Thyroid gland (tissue), 4 donors: Measurements from ENCODE around the gene CD37. TPM values are rescaled to one million over a fixed set of nuclear protein-coding genes. Genes with fewer than 3 reads are reported as not detected.

Experiments
- DNase-seq, 2 donors: peaks; one replicate each; pipeline ENCODE4 v3.0.0-alpha.2; 2019
- H3K27ac ChIP-seq, 3 donors: fragments of 200-600 bp; sonication (generic); 1 replicate in 2 of 3; 2 replicates in 1 of 3; pipeline ENCODE4 v1.5.1; 2016 to 2019; ENCODE audit warnings: mild to moderate bottlenecking in 1 of 3, moderate library complexity in 1 of 3
- H3K27me3 ChIP-seq: fragments of 200-600 bp; sonication (generic); one replicate; pipeline ENCODE4 v1.5.1; 2019
- H3K36me3 ChIP-seq, 2 donors: fragments of 200-600 bp; sonication (generic); one replicate each; pipeline ENCODE4 v1.5.1; 2016 to 2019
- H3K4me1 ChIP-seq, 2 donors: fragments of 200-600 bp; sonication (generic); one replicate each; pipeline ENCODE4 v1.5.1; 2017 to 2019
- H3K4me3 ChIP-seq, 3 donors: fragments of 200-600 bp; sonication (generic); replicated peaks in 1 of 3; 1 replicate in 2 of 3; 2 replicates in 1 of 3; pipeline ENCODE4 v1.5.1; 2016; ENCODE audit warnings: mild to moderate bottlenecking in 1 of 3
- H3K9me3 ChIP-seq: fragments of 200-600 bp; sonication (generic); one replicate; pipeline ENCODE4 v1.5.1; 2017
- POLR2A ChIP-seq, 2 donors: fragments of 450-650 bp; IDR thresholded peaks; one replicate each; pipeline ENCODE4 v1.6.1; 2017; ENCODE audit warnings: antibody characterized with exemption in 2 of 2, mild to moderate bottlenecking in 2 of 2, moderate library complexity in 1 of 2
- WGBS, 2 donors: methylation state at CpG; one replicate each; pipeline ENCODE4 v1.1.5; 2017; 5-methylcytosine and 5-hydroxymethylcytosine counted together
- intact Hi-C: fragments of 100-400 bp; cut with DNase I; formaldehyde crosslinking; loops from one replicate; pipeline ENCODE4 v1.15.1; 2023
- total RNA-seq, 4 donors: library from RNA; depleted of rRNA; stranded (reverse); fragments of >200 nt; gene quantifications; one replicate each; pipeline ENCODE4 v1.2.3, GENCODE V29; 2016
- TF ChIP-seq, protein P1 (sequence below), 6 experiments: fragments of 200-600 bp in 3 of 6; fragments of 450-650 bp in 3 of 6; sonication (generic) in 3 of 6; IDR thresholded peaks; one replicate each; pipeline ENCODE4 v1.5.1; 2016 to 2019; ENCODE audit warnings: antibody characterized with exemption in 6 of 6, mild to moderate bottlenecking in 2 of 6, inconsistent platforms in 1 of 6, moderate library complexity in 1 of 6

CD37 gene
- total RNA-seq, 4 donors from 2014 or later = 2.1 to 9.7 (median 5.4) TPM

DNA sequence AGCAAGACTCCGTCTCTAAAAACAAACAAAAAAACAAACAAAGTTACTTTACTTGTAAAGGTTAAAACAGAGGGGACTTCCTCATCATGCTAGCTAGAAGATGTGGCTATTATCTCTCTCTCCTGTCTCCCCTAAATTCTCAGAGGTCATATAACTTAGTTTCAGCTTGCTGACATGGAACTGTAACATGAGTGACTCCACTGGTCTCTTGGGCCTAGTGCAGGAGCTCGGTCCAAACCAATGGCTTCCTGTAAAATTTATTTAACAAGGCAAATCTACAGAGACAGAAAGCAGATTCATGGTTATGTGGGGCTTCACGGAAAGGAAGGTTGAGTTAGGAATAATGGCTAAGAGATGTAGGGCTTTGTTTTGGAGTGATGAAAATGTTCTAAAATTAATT, 43.3 kb downstream of the CD37 start:
- no peak for DNase-seq
- no peak overlapping the region for H3K4me3 ChIP-seq
- WGBS, 2 donors = 72 to 76% methylated on average over 3 of the region's 3 CpGs

GRCh38 chr19:49380391-49380790, 45.2 kb downstream of the CD37 start:
- Histone ChIP-seq H3K4me3 (no peak overlapping the region), H3K4me1 (no peaks in the 10 kb centered on the region), H3K27ac (no peak overlapping the region), H3K36me3 (no peaks in the 10 kb centered on the region), H3K27me3 (no peaks in the 10 kb centered on the region), H3K9me3 (no peaks in the 10 kb centered on the region)
- no peak for DNase-seq
- TF ChIP-seq POLR2A (IDR thresholded peaks at IDR 0.05) = no peak
- TF ChIP-seq, protein P1, sequence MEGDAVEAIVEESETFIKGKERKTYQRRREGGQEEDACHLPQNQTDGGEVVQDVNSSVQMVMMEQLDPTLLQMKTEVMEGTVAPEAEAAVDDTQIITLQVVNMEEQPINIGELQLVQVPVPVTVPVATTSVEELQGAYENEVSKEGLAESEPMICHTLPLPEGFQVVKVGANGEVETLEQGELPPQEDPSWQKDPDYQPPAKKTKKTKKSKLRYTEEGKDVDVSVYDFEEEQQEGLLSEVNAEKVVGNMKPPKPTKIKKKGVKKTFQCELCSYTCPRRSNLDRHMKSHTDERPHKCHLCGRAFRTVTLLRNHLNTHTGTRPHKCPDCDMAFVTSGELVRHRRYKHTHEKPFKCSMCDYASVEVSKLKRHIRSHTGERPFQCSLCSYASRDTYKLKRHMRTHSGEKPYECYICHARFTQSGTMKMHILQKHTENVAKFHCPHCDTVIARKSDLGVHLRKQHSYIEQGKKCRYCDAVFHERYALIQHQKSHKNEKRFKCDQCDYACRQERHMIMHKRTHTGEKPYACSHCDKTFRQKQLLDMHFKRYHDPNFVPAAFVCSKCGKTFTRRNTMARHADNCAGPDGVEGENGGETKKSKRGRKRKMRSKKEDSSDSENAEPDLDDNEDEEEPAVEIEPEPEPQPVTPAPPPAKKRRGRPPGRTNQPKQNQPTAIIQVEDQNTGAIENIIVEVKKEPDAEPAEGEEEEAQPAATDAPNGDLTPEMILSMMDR (IDR thresholded peaks at IDR 0.05) = no peak
- intact Hi-C loops = no loop called here
- 93 to 94% methylated on average over 3 of the region's 3 CpGs for WGBS, 2 donors

More for the DNA sequence above, 43.3 kb downstream of the CD37 start:
- no peak for TF ChIP-seq POLR2A (IDR thresholded peaks at IDR 0.05)
- TF ChIP-seq, protein P1 (IDR thresholded peaks at IDR 0.05) = no peak
- Histone ChIP-seq H3K9me3 (no peaks in the 10 kb centered on the region), H3K4me1 (no peaks in the 10 kb centered on the region), H3K27me3 (no peaks in the 10 kb centered on the region), H3K27ac (no peak overlapping the region), H3K36me3 (no peaks in the 10 kb centered on the region)
- intact Hi-C loops = no loop called here

DNA sequence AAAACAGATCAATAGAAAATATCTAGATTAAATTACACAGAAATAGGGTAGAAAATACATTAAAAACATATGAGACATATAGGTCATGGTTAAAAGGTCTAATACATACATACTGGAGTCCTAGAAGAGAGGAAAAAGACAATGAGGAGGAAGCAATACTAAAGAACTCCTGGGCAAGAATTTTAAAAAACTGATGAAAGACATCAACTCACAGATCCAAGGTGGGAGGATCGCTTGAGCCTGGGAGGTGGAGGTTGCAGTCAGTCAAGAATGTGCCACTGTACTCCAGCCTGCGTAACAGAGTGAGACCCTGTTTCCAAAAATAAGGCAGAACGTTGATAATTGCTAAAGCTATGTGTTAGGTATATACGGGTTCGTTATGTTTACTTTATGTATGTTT, 47.4 kb downstream of the CD37 start:
- WGBS, 2 donors = 94% methylated on average over 5 of the region's 5 CpGs
- Histone ChIP-seq H3K36me3 (no peaks in the 10 kb centered on the region), H3K4me3 (no peak overlapping the region), H3K27me3 (no peaks in the 10 kb centered on the region), H3K27ac (no peak overlapping the region), H3K9me3 (no peaks in the 10 kb centered on the region), H3K4me1 (no peaks in the 10 kb centered on the region)
- no peak for DNase-seq
- TF ChIP-seq, protein P1 (IDR thresholded peaks at IDR 0.05) = no peak
- TF ChIP-seq POLR2A (IDR thresholded peaks at IDR 0.05) = no peak
- intact Hi-C loops = no loop called here

DNA sequence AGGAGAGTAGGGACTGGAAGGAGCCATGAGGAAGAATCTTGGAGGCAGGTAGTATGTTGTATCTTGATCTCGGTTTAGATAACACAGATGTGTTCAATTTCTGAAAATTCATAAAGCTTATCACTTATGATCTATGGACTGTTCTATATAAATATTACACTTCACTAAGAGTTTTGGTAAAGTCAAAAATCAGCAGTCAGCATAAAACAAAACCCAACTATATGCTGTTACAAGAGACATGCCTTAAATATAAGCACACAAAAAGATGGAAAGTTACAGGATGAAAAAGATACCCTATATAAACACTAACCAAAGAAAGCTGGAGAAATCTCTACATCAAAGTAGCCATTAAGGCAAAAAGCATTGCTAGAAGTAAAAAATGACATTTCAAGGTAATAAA, 48.4 kb downstream of the CD37 start:
- intact Hi-C loops = no loop called here
- WGBS, 2 donors = 57 to 90% methylated on average over 1 of the region's 1 CpG
- no peaks in the 10 kb centered on the region for H3K9me3 ChIP-seq
- no peak overlapping the region for H3K4me3 ChIP-seq
- DNase-seq = no peak
- no peaks in the 10 kb centered on the region for H3K27me3 ChIP-seq
- TF ChIP-seq, protein P1 (IDR thresholded peaks at IDR 0.05) = no peak
- TF ChIP-seq POLR2A (IDR thresholded peaks at IDR 0.05) = no peak
- no peaks in the 10 kb centered on the region for H3K36me3 ChIP-seq
- H3K27ac ChIP-seq = no peak overlapping the region
- no peaks in the 10 kb centered on the region for H3K4me1 ChIP-seq

DNA sequence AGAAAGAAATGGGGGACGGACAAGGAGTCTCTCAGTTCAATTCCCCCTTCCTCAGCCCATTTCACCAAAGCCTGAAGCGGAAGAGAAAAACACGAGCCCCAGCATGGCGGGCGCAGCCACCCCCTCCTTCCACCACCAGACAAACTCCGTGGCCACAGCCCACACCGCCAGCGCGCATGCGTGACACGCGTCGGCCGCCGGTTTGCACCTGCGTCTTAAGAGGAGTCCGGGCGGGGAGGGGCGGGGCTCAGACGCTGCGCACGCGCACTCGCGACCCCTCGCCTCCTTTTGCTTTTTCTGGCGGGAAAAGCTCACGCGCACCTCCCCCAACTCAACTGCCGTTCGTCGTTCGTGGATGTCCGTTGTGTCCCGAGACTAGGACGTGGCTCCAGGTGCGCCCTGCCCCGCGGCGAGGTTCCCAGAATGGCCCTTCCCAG, 52.7 kb downstream of the CD37 start, which contains the start of gene KASH5:
KASH5 (plus strand) TSS at position 314 of the 437 bp plus-strand sequence. CDS start 2,635 bp downstream, outside the sequence.
- Histone ChIP-seq H3K27ac (no peak within 1 kb of the TSS), H3K36me3 (no peaks in the 10 kb centered on the region), H3K4me3 (no peak within 1 kb of the TSS), H3K9me3 (no peaks in the 10 kb centered on the region), H3K4me1 (no peaks in the 10 kb centered on the region), H3K27me3 (no peaks in the 10 kb centered on the region)
- intact Hi-C loops = no loop called here
- 44 to 55% methylated on average over 34 to 37 of the region's 40 CpGs for WGBS, 2 donors
- TF ChIP-seq, protein P1 (IDR thresholded peaks at IDR 0.05) = no peak
- TF ChIP-seq POLR2A (IDR thresholded peaks at IDR 0.05) = no peak
- peak; percentile 68 to 83 for DNase-seq
